HepG2 (cell line): ENCODE results near the gene FAHD1. TPM values are rescaled to one million over a fixed set of nuclear protein-coding genes. Genes with fewer than 3 reads are reported as not detected.

Source experiments
- ATAC-seq: fragments of 200-7000 bp; cut with Tn5 transposase; 3 replicates; pipeline ENCODE4 v1.9.1; 2020; ENCODE audit warnings: mild to moderate bottlenecking, moderate library complexity
- BruUV-seq: library from RNA; stranded (reverse); fragments of 400-500 nt; replicated peaks from 2 replicates; lab custom pipeline; 2021; lab: Mats Ljungman, UMichigan
- CTCF ChIA-PET: fragments of 300-600 bp; formaldehyde crosslinking; extraction: SDS; loops from one replicate; lab custom pipeline; 2021; ENCODE audit warnings: low total read pairs, inconsistent platforms, low intra/inter-chr PET ratio; lab: Yijun Ruan, JAX
- POLR2A ChIA-PET: fragments of 350-600 bp; sonication (Branson Sonifier 250); formaldehyde crosslinking; loops from one replicate; lab custom pipeline; 2020; ENCODE audit warnings: antibody characterized with exemption, inconsistent platforms; lab: Yijun Ruan, JAX
- DNase-seq: peaks from one replicate; pipeline ENCODE4 v3.0.0-alpha.2; 2015; ENCODE audit warnings: low spot score
- FAIRE-seq: peaks from 3 replicates; lab custom pipeline; 2011; peaks lifted over from hg19 to GRCh38; lab: Jason Lieb, UNC
- H2AFZ ChIP-seq: one replicate; pipeline ENCODE4 v1.6.1; 2011; ENCODE audit warnings: low read length, inconsistent platforms
- H3K27ac ChIP-seq: fragments of 300-600 bp; 3 replicates; pipeline ENCODE4 v1.8.0; 2011; ENCODE audit warnings: mixed run types, mild to moderate bottlenecking, mixed read lengths, low read length, inconsistent platforms; ENCODE audit not compliant: insufficient read depth; ENCODE audit errors: extremely low read length
- H3K27me3 ChIP-seq, 2 experiments: fragments of 200-600 bp in 1 of 2; 2 replicates in 1 of 2; 3 replicates in 1 of 2; pipeline versions ENCODE4 v1.6.0 to v1.8.0; 2011; ENCODE audit warnings: low read length in 2 of 2, mild to moderate bottlenecking in 2 of 2, moderate library complexity in 2 of 2, inconsistent platforms in 1 of 2; ENCODE audit not compliant: insufficient read depth in 2 of 2, control insufficient read depth in 1 of 2
- H3K36me3 ChIP-seq, 2 experiments: fragments of 200-600 bp in 1 of 2; replicated peaks in 1 of 2; 2 replicates in 1 of 2; 3 replicates in 1 of 2; pipeline versions ENCODE4 v1.5.1 to v1.8.0; 2011; ENCODE audit warnings: low read length in 2 of 2, inconsistent platforms in 1 of 2; ENCODE audit not compliant: insufficient read depth in 2 of 2, control insufficient read depth in 1 of 2
- H3K4me1 ChIP-seq: 2 replicates; pipeline ENCODE4 v1.5.1; 2012; ENCODE audit warnings: low read length, inconsistent platforms; ENCODE audit not compliant: insufficient read depth
- H3K4me2 ChIP-seq: 2 replicates; pipeline ENCODE4 v1.6.0; 2011; ENCODE audit warnings: low read depth, low read length, inconsistent platforms
- H3K4me3 ChIP-seq, 3 experiments: fragments of 200-600 bp in 1 of 3; sonication (generic), shearing (Covaris generic) in 1 of 3; replicated peaks in 1 of 3; 2 replicates each; pipeline ENCODE4 v1.5.1; 2011 to 2016; ENCODE audit warnings: low read length in 3 of 3, inconsistent platforms in 2 of 3, low read depth in 2 of 3, mild to moderate bottlenecking in 2 of 3, control low read depth in 1 of 3, mixed read lengths in 1 of 3; ENCODE audit not compliant: insufficient read depth in 1 of 3
- H3K79me2 ChIP-seq: one replicate; pipeline ENCODE4 v1.6.1; 2011; ENCODE audit warnings: low read length, inconsistent platforms; ENCODE audit not compliant: insufficient read depth
- H3K9ac ChIP-seq: 2 replicates; pipeline ENCODE4 v1.6.0; 2011; ENCODE audit warnings: mild to moderate bottlenecking, low read depth, low read length, inconsistent platforms; ENCODE audit not compliant: insufficient read depth
- H3K9me3 ChIP-seq: 2 replicates; pipeline ENCODE4 v1.5.1; 2012; ENCODE audit warnings: mild to moderate bottlenecking, low read length
- H4K20me1 ChIP-seq: 2 replicates; pipeline ENCODE4 v1.6.0; 2011; ENCODE audit warnings: inconsistent platforms, mild to moderate bottlenecking, low read length, moderate library complexity; ENCODE audit not compliant: insufficient read depth
- GFI1 ChIP-seq: sonication (generic); formaldehyde crosslinking; IDR thresholded peaks from 2 replicates; pipeline ENCODE4 v1.5.0; 2020; ENCODE audit warnings: missing genetic modification reagents, mild to moderate bottlenecking, borderline replicate concordance
- HDAC2 ChIP-seq: sonication (generic); formaldehyde crosslinking; IDR thresholded peaks from 2 replicates; pipeline ENCODE4 v1.4.0; 2020; ENCODE audit warnings: missing genetic modification reagents
- MTA1 ChIP-seq: sonication (generic); formaldehyde crosslinking; IDR thresholded peaks from 2 replicates; pipeline ENCODE4 v1.4.0; 2020; ENCODE audit warnings: missing genetic modification reagents, mild to moderate bottlenecking, borderline replicate concordance
- TP53 ChIP-seq: sonication (generic); formaldehyde crosslinking; conservative IDR thresholded peaks from 2 replicates; pipeline ENCODE4 v1.4.0; 2020; ENCODE audit warnings: missing genetic modification reagents
- ZNF256 ChIP-seq: sonication (generic); formaldehyde crosslinking; conservative IDR thresholded peaks from 2 replicates; pipeline ENCODE4 v1.4.0; 2020; ENCODE audit warnings: missing genetic modification reagents
- ZNF775 ChIP-seq: sonication (generic); formaldehyde crosslinking; IDR thresholded peaks from 2 replicates; pipeline ENCODE4 v1.4.0; 2020; ENCODE audit warnings: missing genetic modification reagents, mild to moderate bottlenecking, moderate library complexity, borderline replicate concordance
- ZNF776 ChIP-seq: sonication (generic); formaldehyde crosslinking; IDR thresholded peaks from 2 replicates; pipeline ENCODE4 v1.4.0; 2020; ENCODE audit warnings: mild to moderate bottlenecking, missing genetic modification reagents
- WGBS: methylation state at CpG from one replicate; pipeline ENCODE4 v1.1.6; 2017; ENCODE audit warnings: low lambda C conversion rate; 5-methylcytosine and 5-hydroxymethylcytosine counted together
- in situ Hi-C: cut with HindIII; loops from 2 replicates; pipeline ENCODE4 v1.10.0; 2017; ENCODE audit warnings: low pct_unique_long_range_greater_than_20kb; ENCODE audit not compliant: extremely low pct_ligation_motif_present
- intact Hi-C: fragments of 100-400 bp; cut with micrococcal nuclease; formaldehyde crosslinking; loops from one replicate; pipeline ENCODE4 v1.10.0; 2022; ENCODE audit not compliant: unreplicated experiment
- polyA plus RNA-seq, 8 experiments: library from polyadenylated mRNA; depleted of rRNA in 3 of 8; stranded (reverse) in 7 of 8; unstranded in 1 of 8; fragments of >200 nt; fragmentation: Illumina TruSeq in 4 of 8; extraction: Trizol in 4 of 8; gene quantifications; 2 replicates each; pipeline versions ENCODE4 v1.2.1 to v1.2.3, GENCODE V29; 2011 to 2016; ENCODE audit warnings: low read depth in 4 of 8, missing spikeins in 1 of 8, mixed read lengths in 1 of 8; ENCODE audit not compliant: insufficient read depth in 1 of 8
- total RNA-seq, 5 experiments: library from RNA; depleted of rRNA; stranded (reverse); fragments of >200 nt; fragmentation: Illumina TruSeq; extraction: Trizol; gene quantifications; 2 replicates each; pipeline ENCODE4 v1.2.3, GENCODE V29; 2016; ENCODE audit warnings: low read depth in 1 of 5
- TF ChIP-seq, protein P1 (sequence below): sonication (generic); formaldehyde crosslinking; IDR thresholded peaks from 2 replicates; pipeline ENCODE4 v1.4.0; 2020; ENCODE audit warnings: missing genetic modification reagents, mild to moderate bottlenecking, borderline replicate concordance

The FAHD1 gene
- total and polyA plus RNA-seq, 2 of the 13 experiments (the other 11 are each of a cell fraction or from before 2014, with no cell fraction given) = 39.0 to 45.3 TPM

DNA sequence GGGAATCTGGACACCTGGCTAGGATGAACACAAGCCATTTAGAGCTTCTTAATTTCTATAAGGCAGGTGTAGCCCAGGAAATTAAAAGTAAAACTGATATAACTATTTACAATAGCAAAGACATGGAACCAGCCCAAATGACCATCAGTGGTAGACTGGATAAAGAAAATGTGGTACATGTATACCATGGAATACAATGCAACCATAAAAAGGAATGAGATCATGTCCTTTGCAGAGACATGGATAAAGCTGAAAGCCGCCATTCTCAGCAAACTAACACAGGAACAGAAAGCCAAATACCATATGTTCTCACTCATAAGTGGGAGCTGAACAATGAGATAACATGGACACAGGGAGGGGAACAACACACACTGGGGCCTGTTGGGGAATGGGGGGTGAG lies 19.4 kb downstream of the FAHD1 start:
- H3K9ac ChIP-seq = no peak overlapping the region
- H3K4me1 ChIP-seq = peaks cover 7% of the 10 kb centered on the region
- CTCF ChIA-PET = no interaction called here
- no peak overlapping the region for H2AFZ ChIP-seq
- BruUV-seq = no TSS peak
- POLR2A ChIA-PET = no interaction called here
- no peak for ATAC-seq
- no peaks in the 10 kb centered on the region for H4K20me1 ChIP-seq
- no peak for TF ChIP-seq HDAC2
- no peak for TF ChIP-seq TP53 (CRISPR knock-in tag)
- TF ChIP-seq ZNF775 (CRISPR knock-in tag) = no peak
- no peak for TF ChIP-seq GFI1 (CRISPR knock-in tag)
- TF ChIP-seq ZNF776 (CRISPR knock-in tag) = no peak
- no peak for TF ChIP-seq MTA1 (CRISPR knock-in tag)
- no peak for TF ChIP-seq ZNF256 (CRISPR knock-in tag)
- TF ChIP-seq, protein P1, sequence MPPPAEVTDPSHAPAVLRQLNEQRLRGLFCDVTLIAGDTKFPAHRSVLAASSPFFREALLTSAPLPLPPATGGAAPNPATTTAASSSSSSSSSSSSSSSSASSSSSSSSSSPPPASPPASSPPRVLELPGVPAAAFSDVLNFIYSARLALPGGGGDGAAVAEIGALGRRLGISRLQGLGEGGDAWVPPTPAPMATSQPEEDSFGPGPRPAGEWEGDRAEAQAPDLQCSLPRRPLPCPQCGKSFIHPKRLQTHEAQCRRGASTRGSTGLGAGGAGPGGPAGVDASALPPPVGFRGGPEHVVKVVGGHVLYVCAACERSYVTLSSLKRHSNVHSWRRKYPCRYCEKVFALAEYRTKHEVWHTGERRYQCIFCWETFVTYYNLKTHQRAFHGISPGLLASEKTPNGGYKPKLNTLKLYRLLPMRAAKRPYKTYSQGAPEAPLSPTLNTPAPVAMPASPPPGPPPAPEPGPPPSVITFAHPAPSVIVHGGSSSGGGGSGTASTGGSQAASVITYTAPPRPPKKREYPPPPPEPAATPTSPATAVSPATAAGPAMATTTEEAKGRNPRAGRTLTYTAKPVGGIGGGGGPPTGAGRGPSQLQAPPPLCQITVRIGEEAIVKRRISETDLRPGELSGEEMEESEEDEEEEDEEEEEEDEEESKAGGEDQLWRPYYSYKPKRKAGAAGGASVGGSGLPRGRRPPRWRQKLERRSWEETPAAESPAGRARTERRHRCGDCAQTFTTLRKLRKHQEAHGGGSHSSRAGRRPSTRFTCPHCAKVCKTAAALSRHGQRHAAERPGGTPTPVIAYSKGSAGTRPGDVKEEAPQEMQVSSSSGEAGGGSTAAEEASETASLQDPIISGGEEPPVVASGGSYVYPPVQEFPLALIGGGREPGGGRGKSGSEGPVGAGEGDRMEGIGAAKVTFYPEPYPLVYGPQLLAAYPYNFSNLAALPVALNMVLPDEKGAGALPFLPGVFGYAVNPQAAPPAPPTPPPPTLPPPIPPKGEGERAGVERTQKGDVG = no peak
- DNase-seq = no peak
- H3K79me2 ChIP-seq = no peaks in the 10 kb centered on the region
- 13% methylated on average over 1 of the region's 1 CpG for WGBS
- intact Hi-C loops (no loop called here), in situ Hi-C loops (no loop called here)
- no peak overlapping the region for H3K4me2 ChIP-seq
- H3K27ac ChIP-seq = no peak overlapping the region
- FAIRE-seq = no peak
- no peaks in the 10 kb centered on the region for H3K9me3 ChIP-seq
- no peak overlapping the region for H3K4me3 ChIP-seq
- H3K27me3 ChIP-seq = no peaks in the 10 kb centered on the region
- H3K36me3 ChIP-seq = no peaks in the 10 kb centered on the region
